GM12892 (cell line): Measurements from ENCODE around the gene INO80E.

Experiments
- POLR2A ChIP-seq: IDR thresholded peaks from 2 replicates; pipeline ENCODE4 v1.6.1; 2011; ENCODE audit warnings: low read depth, low read length, control low read depth
- POLR2AphosphoS5 ChIP-seq: IDR thresholded peaks from 2 replicates; pipeline ENCODE4 v1.6.1; 2011; ENCODE audit warnings: low read depth, low read length, control low read depth

GRCh38 chr16:29959293-29959692, 36.7 kb upstream of the INO80E start:
- TF ChIP-seq POLR2AphosphoS5 (no peak), POLR2A (no peak)
